Fibroblast of peridontal ligament (primary cell): ENCODE measurements around the gene SGMS1.
"Not testable (repeated sequence)": the region's sequence is repeated elsewhere in the genome, so short reads cannot be mapped to it uniquely, and the experiment has no call there.

Experiments used
- DNase-seq: peaks from one replicate; pipeline ENCODE4 v3.0.0-alpha.2; 2010; ENCODE audit errors: extremely low read depth

SGMS1 gene

DNA sequence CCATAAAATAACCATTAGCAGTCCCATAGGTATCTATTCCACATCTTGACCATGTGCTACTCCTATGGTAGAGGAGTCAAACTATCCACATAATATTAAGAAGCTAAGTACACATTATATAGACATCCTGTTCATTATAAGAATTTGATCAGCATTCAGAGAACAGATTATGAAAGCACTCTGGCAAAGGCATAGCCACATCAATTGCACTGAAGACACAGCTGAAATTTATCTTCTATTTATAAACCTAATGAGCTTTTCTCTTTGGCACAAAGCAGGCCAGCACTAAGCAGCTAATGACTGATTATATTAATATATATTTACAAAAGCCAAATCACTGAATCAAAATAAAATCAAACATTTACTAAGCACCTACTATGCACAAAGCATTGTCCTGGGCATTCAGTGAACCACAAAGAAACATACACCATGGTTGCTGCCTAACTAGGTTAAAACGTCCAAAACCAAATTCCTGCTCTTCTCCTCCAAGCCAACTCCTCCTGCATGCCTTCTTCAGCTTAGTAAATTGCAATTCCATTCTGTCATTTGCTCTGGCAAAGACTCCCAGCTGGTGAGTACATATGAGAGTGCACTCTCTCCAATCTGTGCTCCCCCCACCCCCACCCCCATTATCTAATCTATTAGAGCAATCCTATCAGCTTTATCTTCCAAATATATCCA is 249.8 kb downstream of the SGMS1 start:
- peak; percentile 55 for DNase-seq

DNA sequence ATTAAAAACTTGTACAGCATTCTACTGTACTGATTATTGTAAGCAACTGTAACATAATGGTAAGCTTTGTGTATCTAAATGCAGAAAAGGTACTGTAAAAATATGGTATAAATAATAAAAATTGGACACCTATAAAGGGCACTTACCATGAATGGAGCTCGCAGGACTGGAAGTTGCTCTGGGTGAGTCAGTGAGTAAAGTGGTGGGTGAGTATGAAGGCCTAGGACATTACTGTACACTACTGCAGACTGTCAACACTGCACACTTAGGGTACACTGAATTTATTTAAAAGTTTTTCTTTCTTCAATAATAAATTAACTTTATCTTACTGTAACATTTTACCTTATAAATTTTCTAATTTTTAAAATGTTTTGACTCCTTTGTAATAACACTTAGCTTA is 253.8 kb downstream of the SGMS1 start:
- DNase-seq, result no peak

DNA sequence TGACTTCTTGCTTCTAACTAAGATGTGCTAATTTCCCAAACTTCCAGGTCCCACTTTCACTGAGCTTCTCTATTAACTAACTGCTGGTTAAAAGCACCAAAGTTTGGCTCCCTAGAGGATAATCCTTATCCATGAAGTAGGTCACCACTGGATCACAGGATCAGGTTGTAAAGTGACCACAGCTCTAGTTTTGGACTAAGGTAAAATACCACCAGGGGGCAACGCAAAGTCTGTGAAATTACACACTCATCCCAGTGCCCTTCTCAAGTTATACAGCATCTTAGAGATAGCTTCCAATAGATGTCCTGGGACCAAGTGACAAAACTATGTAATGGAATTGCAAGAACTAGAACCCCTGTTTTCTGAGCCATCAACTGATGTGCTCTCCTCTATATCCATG is 256.0 kb downstream of the SGMS1 start:
- DNase-seq, result peak; percentile 61

- not testable (repeated sequence) for DNase-seq
These were observed 257.3 kb downstream of the SGMS1 start for GRCh38 chr10:50366421-50366820.

GRCh38 chr10:50364730-50365129 is 259.0 kb downstream of the SGMS1 start:
- DNase-seq, result not testable (repeated sequence)

GRCh38 chr10:50362547-50363125 is 261.1 kb downstream of the SGMS1 start:
- DNase-seq, result no peak

DNA sequence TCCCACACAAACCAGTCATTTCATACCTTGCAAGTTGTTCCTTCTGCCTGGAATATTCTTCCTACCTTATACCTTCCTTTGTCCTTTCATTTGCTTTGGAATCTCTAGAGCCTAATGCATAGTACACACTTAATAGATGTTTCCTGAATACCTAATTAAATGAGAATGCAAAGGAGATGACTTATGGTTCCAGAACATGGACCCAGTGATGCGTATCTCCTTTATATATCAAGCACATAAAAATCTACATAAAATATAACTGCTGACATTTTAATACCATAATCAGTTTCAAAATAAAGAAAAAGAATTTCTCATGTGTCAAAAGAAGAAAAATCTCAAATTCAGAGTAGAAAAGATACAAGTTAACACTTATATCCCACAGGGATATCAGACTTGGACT is 261.8 kb downstream of the SGMS1 start:
- no peak for DNase-seq

GRCh38 chr10:50360077-50360850 is 263.5 kb downstream of the SGMS1 start:
- DNase-seq, result peak; percentile 81

- DNase-seq, result peak; percentile 29
These were observed 264.6 kb downstream of the SGMS1 start for GRCh38 chr10:50358925-50359687.

DNA sequence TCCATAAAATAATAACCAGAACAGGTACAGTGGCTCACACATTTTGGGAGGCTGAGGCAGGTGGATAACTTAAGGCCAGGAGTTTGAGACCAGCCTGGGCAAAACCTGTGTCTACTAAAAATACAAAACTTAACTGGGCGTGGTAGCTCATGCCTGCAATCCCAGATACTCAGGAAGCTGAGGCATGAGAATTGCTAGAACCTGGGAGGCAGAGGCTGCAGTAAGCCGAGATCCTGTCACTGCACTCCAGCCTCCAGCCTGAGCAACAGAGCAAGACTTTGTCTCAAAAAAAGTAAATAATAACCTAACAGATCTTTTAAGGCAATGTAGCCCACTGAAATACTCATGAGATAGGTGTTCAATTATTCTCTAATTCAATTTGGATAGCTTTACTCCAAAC is 265.3 kb downstream of the SGMS1 start:
- DNase-seq, result no peak

DNA sequence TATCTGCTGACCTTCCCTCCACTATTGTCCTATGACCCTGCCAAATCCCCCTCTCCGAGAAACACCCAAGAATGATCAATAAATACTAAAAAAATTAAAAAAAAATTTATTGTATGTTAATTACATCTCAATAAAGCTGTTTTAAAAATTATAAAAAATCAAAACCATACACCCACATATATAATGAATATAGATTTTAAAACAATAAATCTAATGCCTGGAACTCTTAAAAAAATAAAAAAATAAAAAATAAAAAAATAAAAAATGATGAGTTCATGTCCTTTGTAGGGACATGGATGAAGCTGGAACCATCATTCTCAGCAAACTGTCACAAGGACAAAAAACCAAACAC is 267.3 kb downstream of the SGMS1 start:
- not testable (repeated sequence) for DNase-seq

GRCh38 chr10:50355693-50356480 is 267.9 kb downstream of the SGMS1 start:
- DNase-seq, result not testable (repeated sequence)

DNA sequence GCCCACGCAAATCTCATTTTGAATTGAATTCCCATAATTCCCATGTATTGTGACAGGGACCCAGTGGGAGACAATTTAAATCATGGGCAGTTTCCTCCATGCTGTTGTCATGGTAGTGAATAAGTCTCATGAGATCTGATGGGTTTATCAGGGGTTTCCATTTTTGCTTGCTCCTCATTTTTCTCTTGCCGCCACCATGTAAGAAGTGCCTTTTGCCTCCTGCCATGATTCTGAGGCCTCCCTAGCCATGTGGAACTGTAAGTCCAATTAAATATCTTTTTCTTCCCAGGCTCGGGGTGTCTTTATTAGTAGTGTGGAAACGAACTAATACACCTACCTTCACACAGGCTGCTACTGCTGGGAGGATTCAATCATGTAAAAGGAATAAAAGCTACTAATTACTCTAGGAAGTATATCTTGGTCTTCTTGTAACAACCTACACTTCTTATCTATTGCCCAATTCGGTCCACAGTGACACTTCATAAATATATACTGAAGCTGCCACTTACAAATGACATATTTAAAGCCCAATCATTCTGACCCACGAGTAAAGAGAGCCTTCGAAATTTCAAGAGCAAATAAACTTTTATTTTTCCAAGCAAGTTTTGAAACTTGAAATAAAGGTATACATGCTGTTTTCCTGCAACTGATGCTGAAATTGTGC is 272.1 kb downstream of the SGMS1 start:
- DNase-seq, result no peak

DNA sequence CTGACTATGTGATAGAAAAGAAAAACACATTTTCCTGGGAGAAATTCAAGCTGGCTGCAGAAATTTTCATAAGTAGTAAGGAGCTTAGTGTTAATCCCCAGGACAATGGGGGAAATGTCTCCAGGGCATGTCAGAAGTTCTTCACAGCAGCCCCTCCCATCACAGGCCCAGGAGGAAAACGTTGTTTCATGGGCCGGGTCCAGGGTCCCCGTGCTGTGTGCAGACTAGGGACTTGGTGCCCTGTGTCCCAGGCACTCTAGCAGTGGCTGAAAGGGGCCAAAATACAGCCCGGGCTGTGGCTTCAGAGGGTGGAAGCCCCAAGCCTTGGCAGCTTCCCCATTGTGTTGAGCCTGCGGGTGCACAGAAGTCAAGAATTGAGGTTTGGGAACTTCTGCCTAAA is 273.4 kb downstream of the SGMS1 start:
- no peak for DNase-seq

DNA sequence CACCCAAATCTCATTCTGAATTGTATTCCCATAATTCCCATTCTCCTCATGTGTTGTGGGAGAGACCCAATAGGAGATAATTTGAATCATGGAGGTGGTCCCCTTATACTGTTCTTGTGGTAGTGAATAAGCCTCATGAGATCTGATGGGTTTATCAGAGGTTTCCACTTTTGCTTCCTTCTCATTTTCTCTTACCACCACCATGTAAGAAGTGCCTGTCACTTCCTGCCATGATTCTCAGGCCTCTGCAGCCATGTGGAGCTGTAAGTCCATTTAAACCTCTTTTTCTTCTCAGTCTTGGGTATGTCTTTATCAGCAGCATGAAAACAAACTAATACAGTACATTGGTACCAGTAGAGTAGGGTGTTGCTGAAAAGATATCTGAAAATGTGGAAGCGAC is 274.2 kb downstream of the SGMS1 start:
- DNase-seq, result no peak

- peak; percentile 29 for DNase-seq
These were observed 276.4 kb downstream of the SGMS1 start for GRCh38 chr10:50347394-50347802.

DNA sequence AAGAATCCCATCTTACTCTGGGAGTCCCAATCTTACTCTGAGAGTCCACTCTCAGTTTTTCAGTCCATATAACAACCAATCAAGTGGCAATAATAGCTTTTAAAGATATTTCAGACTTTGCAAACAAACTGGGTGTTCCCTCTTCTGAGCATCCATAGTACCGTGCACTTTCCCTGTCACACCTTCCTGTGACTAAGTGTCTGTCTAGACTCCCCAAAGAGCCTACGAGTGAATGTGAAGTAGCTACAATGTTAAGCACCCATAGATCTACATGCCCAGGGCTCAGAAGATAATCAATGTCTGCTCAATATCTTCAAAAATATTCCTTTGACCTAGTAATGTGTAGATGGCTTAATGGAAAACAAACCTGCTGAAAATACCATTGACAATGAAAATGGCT is 276.8 kb downstream of the SGMS1 start:
- no peak for DNase-seq

DNA sequence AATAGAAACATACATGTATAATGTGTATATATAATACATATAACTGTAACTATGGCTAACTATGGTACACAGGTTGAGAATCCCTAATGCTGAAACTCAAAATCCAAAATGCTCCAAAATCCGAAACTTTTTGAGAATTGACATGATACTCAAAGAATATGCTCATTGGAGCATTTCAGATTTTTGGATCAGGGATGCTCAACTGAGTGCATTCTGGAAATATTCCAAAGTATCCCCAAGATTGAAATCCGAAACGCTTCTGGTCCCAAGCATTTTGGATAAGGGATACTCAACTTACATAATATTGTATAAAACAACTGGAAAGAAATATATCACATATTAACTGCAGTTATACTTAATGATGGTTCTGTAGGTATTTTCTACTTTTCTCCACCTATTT is 278.2 kb downstream of the SGMS1 start:
- no peak for DNase-seq

- no peak for DNase-seq
These were observed 279.9 kb downstream of the SGMS1 start for GRCh38 chr10:50343702-50344331.

- no peak for DNase-seq
These were observed 281.8 kb downstream of the SGMS1 start for GRCh38 chr10:50341987-50342386.

DNA sequence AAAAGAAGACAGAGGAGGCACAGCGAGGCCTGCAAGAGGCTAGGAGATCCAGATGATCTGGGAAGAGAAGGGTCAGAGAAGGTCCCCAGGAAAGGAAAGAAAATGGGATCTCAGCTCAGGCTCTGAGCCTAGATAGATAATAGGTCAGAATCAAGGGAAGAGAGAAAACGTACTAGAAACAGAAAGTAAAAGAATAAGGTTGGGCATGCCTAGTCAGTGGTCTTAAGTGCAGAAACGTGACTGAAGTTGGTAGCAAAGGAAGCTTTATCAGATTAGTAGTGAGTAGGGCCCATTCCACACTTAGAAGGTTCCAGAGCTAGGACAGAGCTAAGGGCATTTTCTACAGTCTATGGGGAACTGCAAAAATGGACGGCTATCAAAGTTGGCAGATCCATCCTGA is 287.6 kb downstream of the SGMS1 start:
- no peak for DNase-seq
